Osteoblast (primary cell): ENCODE data around the gene KRT35. TPM values are rescaled to one million over a fixed set of nuclear protein-coding genes. Genes with fewer than 3 reads are reported as not detected.
A peak's percentile ranks its signal among the peaks of the same experiment; 100 is the strongest.

Experiments used
- DNase-seq: peaks from one replicate; pipeline ENCODE4 v3.0.0; 2011; ENCODE audit warnings: low spot score, mixed read lengths; ENCODE audit not compliant: insufficient read length; ENCODE audit errors: missing footprints
- H2AFZ ChIP-seq: 2 replicates; pipeline ENCODE4 v1.6.0; 2011; ENCODE audit warnings: mild to moderate bottlenecking, low read length
- H3K27ac ChIP-seq: 2 replicates; pipeline ENCODE4 v1.5.1; 2011; ENCODE audit warnings: mild to moderate bottlenecking, low read depth, low read length, moderate library complexity
- H3K27me3 ChIP-seq: 2 replicates; pipeline ENCODE4 v1.6.0; 2012; ENCODE audit warnings: mild to moderate bottlenecking, control low read depth, inconsistent platforms, low read length, moderate library complexity; ENCODE audit not compliant: insufficient read depth
- H3K36me3 ChIP-seq: 2 replicates; pipeline ENCODE4 v1.5.1; 2011; ENCODE audit warnings: mild to moderate bottlenecking, low read length, control low read depth, moderate library complexity; ENCODE audit not compliant: insufficient read depth
- H3K4me1 ChIP-seq: 2 replicates; pipeline ENCODE4 v1.5.1; 2011; ENCODE audit warnings: mild to moderate bottlenecking, low read length, control low read depth, moderate library complexity; ENCODE audit not compliant: insufficient read depth
- H3K4me2 ChIP-seq: 2 replicates; pipeline ENCODE4 v1.6.0; 2011; ENCODE audit warnings: mild to moderate bottlenecking, low read length; ENCODE audit not compliant: insufficient read depth
- H3K4me3 ChIP-seq: fragments of 200-600 bp; sonication (generic); 3 replicates; pipeline ENCODE4 v1.5.1; 2012; ENCODE audit warnings: mild to moderate bottlenecking, low read length, inconsistent platforms; ENCODE audit not compliant: insufficient read depth
- H3K79me2 ChIP-seq: 2 replicates; pipeline ENCODE4 v1.6.0; 2012; ENCODE audit warnings: mild to moderate bottlenecking, low read length, control low read depth, inconsistent platforms; ENCODE audit not compliant: insufficient read depth
- H3K9me3 ChIP-seq: 2 replicates; pipeline ENCODE4 v1.5.1; 2011; ENCODE audit warnings: low read depth, low read length, control low read depth
- H4K20me1 ChIP-seq: 2 replicates; pipeline ENCODE4 v1.6.0; 2012; ENCODE audit warnings: mild to moderate bottlenecking, low read length, control low read depth; ENCODE audit not compliant: insufficient read depth
- total RNA-seq: library from RNA; depleted of rRNA; stranded (reverse); fragments of >200 nt; gene quantifications from 2 replicates; pipeline ENCODE4 v1.2.3, GENCODE V29; 2012
- TF ChIP-seq, protein P1 (sequence below): IDR thresholded peaks from 2 replicates; pipeline ENCODE4 v1.5.1; 2011; ENCODE audit warnings: mild to moderate bottlenecking, low read depth, low read length, moderate library complexity; ENCODE audit errors: extremely low read depth

The KRT35 gene
- total RNA-seq, 1 donor = not detected

DNA sequence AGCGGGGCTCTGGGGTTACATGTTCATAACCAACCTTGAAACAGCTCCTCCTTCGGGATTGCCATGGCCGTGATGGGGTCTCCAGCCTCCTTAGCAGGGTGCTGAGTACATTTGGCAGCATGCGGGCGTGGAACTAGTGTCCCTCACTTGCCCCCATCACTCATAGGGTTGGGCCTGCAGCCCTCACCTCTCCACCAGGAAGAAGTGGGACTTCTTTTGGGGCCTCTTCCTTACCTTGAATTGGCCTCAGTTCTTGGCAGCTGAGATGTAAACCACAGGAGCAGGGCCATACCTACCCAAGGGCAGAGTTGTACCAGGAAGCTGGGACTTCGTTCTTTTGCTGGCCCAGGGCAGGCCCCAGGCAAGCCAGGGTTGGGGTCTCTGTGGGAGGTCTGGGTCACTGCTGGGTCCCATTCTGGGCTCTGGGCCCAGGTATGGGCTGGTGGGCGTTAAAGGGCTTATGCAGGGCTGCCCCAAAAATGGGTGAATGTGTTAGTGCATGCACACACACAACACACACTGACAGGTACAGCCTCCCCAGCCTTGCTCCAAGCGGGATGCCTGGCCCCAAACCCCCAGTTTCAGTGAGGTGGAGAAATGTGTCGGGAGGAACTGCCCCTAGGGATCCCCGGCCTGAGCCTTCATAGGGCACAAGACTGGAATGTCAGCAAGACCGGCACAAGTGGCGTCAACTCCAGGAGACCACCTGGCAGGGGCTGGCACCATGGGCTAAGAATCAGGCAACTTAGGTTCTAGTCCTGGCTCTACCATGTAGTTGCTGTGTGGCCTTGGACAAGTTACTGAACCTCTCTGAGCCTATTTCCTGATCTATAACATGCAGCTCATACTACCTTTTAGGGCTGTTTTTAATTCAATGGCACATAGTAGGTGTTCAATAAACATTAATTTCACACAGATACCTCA is 41.6 kb upstream of the KRT35 start:
- Histone ChIP-seq H3K4me3 (no peak overlapping the region), H3K27me3 (no peaks in the 10 kb centered on the region), H2AFZ (peak overlapping the region; percentile 21), H3K4me1 (peaks cover 27% of the 10 kb centered on the region), H3K9me3 (no peaks in the 10 kb centered on the region), H3K79me2 (no peaks in the 10 kb centered on the region), H3K36me3 (no peaks in the 10 kb centered on the region), H4K20me1 (no peaks in the 10 kb centered on the region), H3K4me2 (no peak overlapping the region), H3K27ac (peak overlapping the region; percentile 34)
- DNase-seq = no peak
- TF ChIP-seq, protein P1, sequence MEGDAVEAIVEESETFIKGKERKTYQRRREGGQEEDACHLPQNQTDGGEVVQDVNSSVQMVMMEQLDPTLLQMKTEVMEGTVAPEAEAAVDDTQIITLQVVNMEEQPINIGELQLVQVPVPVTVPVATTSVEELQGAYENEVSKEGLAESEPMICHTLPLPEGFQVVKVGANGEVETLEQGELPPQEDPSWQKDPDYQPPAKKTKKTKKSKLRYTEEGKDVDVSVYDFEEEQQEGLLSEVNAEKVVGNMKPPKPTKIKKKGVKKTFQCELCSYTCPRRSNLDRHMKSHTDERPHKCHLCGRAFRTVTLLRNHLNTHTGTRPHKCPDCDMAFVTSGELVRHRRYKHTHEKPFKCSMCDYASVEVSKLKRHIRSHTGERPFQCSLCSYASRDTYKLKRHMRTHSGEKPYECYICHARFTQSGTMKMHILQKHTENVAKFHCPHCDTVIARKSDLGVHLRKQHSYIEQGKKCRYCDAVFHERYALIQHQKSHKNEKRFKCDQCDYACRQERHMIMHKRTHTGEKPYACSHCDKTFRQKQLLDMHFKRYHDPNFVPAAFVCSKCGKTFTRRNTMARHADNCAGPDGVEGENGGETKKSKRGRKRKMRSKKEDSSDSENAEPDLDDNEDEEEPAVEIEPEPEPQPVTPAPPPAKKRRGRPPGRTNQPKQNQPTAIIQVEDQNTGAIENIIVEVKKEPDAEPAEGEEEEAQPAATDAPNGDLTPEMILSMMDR = no peak

DNA sequence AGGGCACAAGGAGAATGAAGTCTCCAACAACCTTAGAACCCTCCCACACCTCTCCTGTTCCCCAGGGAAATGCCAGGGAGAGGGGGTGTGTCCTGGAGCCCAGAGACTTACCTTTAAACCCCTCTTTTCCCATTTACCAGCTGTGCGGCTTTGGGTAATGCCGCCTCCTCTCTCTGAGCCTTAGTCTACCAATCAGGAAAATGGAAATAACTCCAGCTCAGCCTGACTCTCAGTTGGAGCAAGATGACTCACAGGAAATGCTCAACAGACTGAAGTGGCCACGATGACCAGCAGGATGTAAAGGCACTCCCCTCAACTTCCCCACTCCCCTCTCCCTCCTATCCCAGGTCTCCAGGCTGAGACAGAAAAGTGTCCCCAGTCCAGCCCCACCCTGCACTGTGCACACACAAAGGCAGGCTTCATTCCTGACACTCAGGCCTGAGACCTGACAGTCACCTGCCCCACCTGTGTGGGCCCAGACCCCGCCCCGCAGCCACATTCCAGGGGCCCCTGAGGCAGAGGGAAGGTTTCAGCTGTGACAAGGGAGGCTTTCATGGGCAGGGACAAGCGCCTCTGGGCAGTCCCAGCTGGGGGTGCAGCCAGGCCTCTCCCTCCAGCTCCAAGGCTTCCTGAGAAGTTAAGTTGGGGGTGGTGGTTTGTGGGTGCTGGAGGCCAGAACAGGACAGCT is 40.8 kb upstream of the KRT35 start:
- H3K9me3 ChIP-seq = no peaks in the 10 kb centered on the region
- peak; percentile 97 for DNase-seq
- peaks cover 20% of the 10 kb centered on the region for H3K4me1 ChIP-seq
- peak overlapping the region; percentile 21 for H2AFZ ChIP-seq
- no peaks in the 10 kb centered on the region for H3K79me2 ChIP-seq
- peak overlapping the region; percentile 34 for H3K27ac ChIP-seq
- H3K27me3 ChIP-seq = no peaks in the 10 kb centered on the region
- TF ChIP-seq, protein P1 = no peak
- H3K4me2 ChIP-seq = peak overlapping the region; percentile 20
- H3K36me3 ChIP-seq = no peaks in the 10 kb centered on the region
- H4K20me1 ChIP-seq = no peaks in the 10 kb centered on the region
- no peak overlapping the region for H3K4me3 ChIP-seq

DNA sequence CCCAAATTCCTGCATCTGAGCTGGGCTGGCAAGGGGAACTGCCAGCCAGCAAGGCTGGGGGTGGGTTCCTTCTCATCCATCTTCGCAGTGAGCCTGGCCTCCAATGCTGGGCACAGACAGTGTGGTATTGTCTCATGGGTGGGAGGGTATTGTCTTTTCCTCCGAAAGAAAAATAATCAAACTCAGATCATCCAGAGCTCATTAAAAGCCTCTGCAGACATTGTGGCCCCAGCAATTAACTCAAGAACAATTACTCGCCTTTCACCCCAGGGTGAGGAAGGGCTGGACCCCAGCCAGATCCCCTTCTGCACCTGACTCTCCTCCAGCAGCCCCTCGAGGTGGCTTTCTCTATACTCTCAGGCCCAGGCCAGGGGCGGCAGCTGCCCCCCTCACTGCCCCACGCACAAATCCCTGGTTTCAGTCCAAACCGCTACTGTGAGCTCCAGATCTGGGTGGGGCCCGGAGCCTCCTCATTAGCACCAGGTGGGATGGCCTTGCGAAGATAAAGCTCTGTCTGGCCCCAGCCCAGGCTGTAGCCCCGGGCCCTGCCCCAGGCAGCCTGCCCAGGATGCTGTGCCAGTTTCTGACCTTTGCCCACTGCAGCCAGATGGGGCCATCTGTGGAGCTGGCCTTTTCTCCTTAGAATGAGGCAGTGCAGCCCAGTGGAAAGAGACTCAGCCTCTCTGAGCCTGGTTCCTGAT is 40.0 kb upstream of the KRT35 start:
- H4K20me1 ChIP-seq = no peaks in the 10 kb centered on the region
- H3K4me3 ChIP-seq = no peak overlapping the region
- H3K4me1 ChIP-seq = peaks cover 18% of the 10 kb centered on the region
- H3K27ac ChIP-seq = no peak overlapping the region
- no peaks in the 10 kb centered on the region for H3K9me3 ChIP-seq
- no peaks in the 10 kb centered on the region for H3K36me3 ChIP-seq
- H3K4me2 ChIP-seq = no peak overlapping the region
- H3K27me3 ChIP-seq = no peaks in the 10 kb centered on the region
- H3K79me2 ChIP-seq = no peaks in the 10 kb centered on the region
- no peak overlapping the region for H2AFZ ChIP-seq
- no peak for DNase-seq
- TF ChIP-seq, protein P1 = no peak
